H9 (cell line): ENCODE data around the gene GRIP1. TPM values are rescaled to one million over a fixed set of nuclear protein-coding genes. Genes with fewer than 3 reads are reported as not detected.

Experiments used
- DNase-seq: peaks from one replicate; pipeline ENCODE4 v3.0.0-alpha.2; 2017
- H2AFZ ChIP-seq: one replicate; pipeline ENCODE4 v1.6.1; 2013; ENCODE audit warnings: mild to moderate bottlenecking, low read length, control low read depth, moderate library complexity
- H2AK5ac ChIP-seq: 2 replicates; pipeline ENCODE4 v1.6.1; 2013; ENCODE audit warnings: low read length, control low read depth, mixed read lengths; ENCODE audit not compliant: insufficient read length
- H2BK120ac ChIP-seq: one replicate; pipeline ENCODE4 v1.6.1; 2013; ENCODE audit warnings: low read depth, mild to moderate bottlenecking, low read length, control low read depth, inconsistent platforms; ENCODE audit not compliant: poor library complexity, severe bottlenecking
- H2BK12ac ChIP-seq: 2 replicates; pipeline ENCODE4 v1.6.1; 2013; ENCODE audit warnings: low read length, control low read depth, mixed read lengths, low read depth; ENCODE audit not compliant: insufficient read length
- H2BK15ac ChIP-seq: 2 replicates; pipeline ENCODE4 v1.6.1; 2013; ENCODE audit warnings: low read depth, low read length, control low read depth
- H2BK20ac ChIP-seq: one replicate; pipeline ENCODE4 v1.6.1; 2013; ENCODE audit warnings: low read depth, mild to moderate bottlenecking, low read length, control low read depth, inconsistent platforms; ENCODE audit not compliant: poor library complexity, severe bottlenecking
- H2BK5ac ChIP-seq: 2 replicates; pipeline ENCODE4 v1.6.1; 2013; ENCODE audit warnings: low read length, control low read depth, mixed read lengths; ENCODE audit not compliant: insufficient read length
- H3K14ac ChIP-seq: 2 replicates; pipeline ENCODE4 v1.6.1; 2013; ENCODE audit warnings: low read length, control low read depth; ENCODE audit not compliant: insufficient read depth
- H3K18ac ChIP-seq: 2 replicates; pipeline ENCODE4 v1.6.1; 2013; ENCODE audit warnings: low read depth, mild to moderate bottlenecking, mixed read lengths, low read length, control low read depth; ENCODE audit not compliant: insufficient read length
- H3K23ac ChIP-seq: 2 replicates; pipeline ENCODE4 v1.6.1; 2013; ENCODE audit warnings: low read length, control low read depth, mixed read lengths, low read depth; ENCODE audit not compliant: insufficient read length
- H3K23me2 ChIP-seq: 2 replicates; pipeline ENCODE4 v1.6.1; 2013; ENCODE audit warnings: low read depth, mild to moderate bottlenecking, mixed read lengths, low read length, control low read depth; ENCODE audit not compliant: insufficient read length, poor library complexity, severe bottlenecking
- H3K27ac ChIP-seq: 2 replicates; pipeline ENCODE4 v1.5.1; 2013; ENCODE audit warnings: low read length, control low read depth, mixed read lengths, low read depth; ENCODE audit not compliant: insufficient read length
- H3K27me3 ChIP-seq: 2 replicates; pipeline ENCODE4 v1.6.1; 2013; ENCODE audit warnings: low read length, control low read depth, inconsistent platforms; ENCODE audit not compliant: insufficient read depth
- H3K4ac ChIP-seq: 2 replicates; pipeline ENCODE4 v1.6.1; 2013; ENCODE audit warnings: low read depth, mild to moderate bottlenecking, control low read depth, inconsistent platforms, low read length, moderate library complexity
- H3K4me1 ChIP-seq: 2 replicates; pipeline ENCODE4 v1.6.1; 2013; ENCODE audit warnings: low read length, control low read depth, inconsistent platforms; ENCODE audit not compliant: insufficient read depth
- H3K4me2 ChIP-seq: 2 replicates; pipeline ENCODE4 v1.6.1; 2013; ENCODE audit warnings: low read length, control low read depth, mixed read lengths; ENCODE audit not compliant: insufficient read length, insufficient read depth
- H3K56ac ChIP-seq: 2 replicates; pipeline ENCODE4 v1.6.1; 2013; ENCODE audit warnings: low read depth, mild to moderate bottlenecking, mixed read lengths, low read length, control low read depth; ENCODE audit not compliant: insufficient read length
- H3K79me1 ChIP-seq: 2 replicates; pipeline ENCODE4 v1.6.1; 2013; ENCODE audit warnings: low read depth, mild to moderate bottlenecking, moderate library complexity, low read length, control low read depth, inconsistent platforms; ENCODE audit not compliant: insufficient read depth, poor library complexity, severe bottlenecking
- H3K79me2 ChIP-seq: 2 replicates; pipeline ENCODE4 v1.6.1; 2013; ENCODE audit warnings: low read length, control low read depth, inconsistent platforms; ENCODE audit not compliant: insufficient read depth
- H3K9ac ChIP-seq: 2 replicates; pipeline ENCODE4 v1.6.1; 2013; ENCODE audit warnings: low read length, control low read depth, mixed read lengths; ENCODE audit not compliant: insufficient read length; ENCODE audit errors: extremely low read depth
- H3K9me3 ChIP-seq: one replicate; pipeline ENCODE4 v1.6.1; 2013; ENCODE audit warnings: low read depth, low read length, inconsistent platforms; ENCODE audit not compliant: control insufficient read depth
- H3T11ph ChIP-seq: one replicate; pipeline ENCODE4 v1.6.1; 2013; ENCODE audit warnings: mild to moderate bottlenecking, low read length, control low read depth, inconsistent platforms
- H4K20me1 ChIP-seq: one replicate; pipeline ENCODE4 v1.6.1; 2013; ENCODE audit not compliant: control insufficient read depth, insufficient read length, insufficient read depth
- H4K5ac ChIP-seq: 2 replicates; pipeline ENCODE4 v1.6.1; 2013; ENCODE audit warnings: low read depth, mild to moderate bottlenecking, mixed read lengths, low read length, control low read depth; ENCODE audit not compliant: insufficient read length
- H4K8ac ChIP-seq: replicated peaks from 2 replicates; pipeline ENCODE4 v1.6.1; 2013; ENCODE audit warnings: low read length, control low read depth, mixed read lengths, low read depth; ENCODE audit not compliant: insufficient read length
- H4K91ac ChIP-seq: 2 replicates; pipeline ENCODE4 v1.6.1; 2013; ENCODE audit warnings: low read depth, mild to moderate bottlenecking, moderate library complexity, mixed read lengths, low read length, control low read depth; ENCODE audit not compliant: insufficient read length
- H3K27ac Mint-ChIP-seq, 3 experiments: 2 replicates in 2 of 3; 3 replicates in 1 of 3; pipeline ENCODE4 v1.8.0; 2020 to 2021; ENCODE audit warnings: mixed read lengths in 3 of 3, mild to moderate bottlenecking in 1 of 3, moderate library complexity in 1 of 3
- H3K27me3 Mint-ChIP-seq: 2 replicates; pipeline ENCODE4 v1.8.0; 2021; ENCODE audit warnings: low read depth, mild to moderate bottlenecking, moderate library complexity, mixed read lengths
- H3K36me3 Mint-ChIP-seq, 3 experiments: 2 replicates in 2 of 3; 3 replicates in 1 of 3; pipeline ENCODE4 v1.8.0; 2020 to 2021; ENCODE audit warnings: low read depth in 3 of 3, mixed read lengths in 3 of 3; ENCODE audit not compliant: insufficient read depth in 1 of 3
- H3K4me1 Mint-ChIP-seq, 2 experiments: 2 replicates each; pipeline ENCODE4 v1.8.0; 2020; ENCODE audit warnings: mixed read lengths in 2 of 2
- H3K4me3 Mint-ChIP-seq, 2 experiments: 2 replicates in 1 of 2; 3 replicates in 1 of 2; pipeline ENCODE4 v1.8.0; 2020 to 2021; ENCODE audit warnings: mild to moderate bottlenecking in 2 of 2, mixed read lengths in 2 of 2, moderate library complexity in 1 of 2
- H3K9me3 Mint-ChIP-seq, 2 experiments: 2 replicates in 1 of 2; 3 replicates in 1 of 2; pipeline ENCODE4 v1.8.0; 2020; ENCODE audit warnings: mild to moderate bottlenecking in 2 of 2, mixed read lengths in 2 of 2, moderate library complexity in 1 of 2
- WGBS: extraction: QIAGEN DNeasy Blood & Tissue Kit; methylation state at CpG from one replicate; pipeline ENCODE4 v1.1.7; 2013; ENCODE audit warnings: missing lambda C conversion rate, low lambda C conversion rate, mixed read lengths; ENCODE audit not compliant: insufficient read length; ENCODE audit errors: extremely low coverage; 5-methylcytosine and 5-hydroxymethylcytosine counted together
- total RNA-seq: library from RNA; stranded (reverse); gene quantifications from 2 replicates; pipeline ENCODE4 v1.2.1, GENCODE V29; 2021
- TF ChIP-seq, protein P1 (sequence below): fragments of 200-600 bp; sonication (generic); conservative IDR thresholded peaks from 3 replicates; pipeline ENCODE4 v1.8.0; 2021; ENCODE audit warnings: antibody characterized with exemption, mild to moderate bottlenecking

The GRIP1 gene
- total RNA-seq, 1 experiment from 2014 or later, result 19.5 TPM

DNA sequence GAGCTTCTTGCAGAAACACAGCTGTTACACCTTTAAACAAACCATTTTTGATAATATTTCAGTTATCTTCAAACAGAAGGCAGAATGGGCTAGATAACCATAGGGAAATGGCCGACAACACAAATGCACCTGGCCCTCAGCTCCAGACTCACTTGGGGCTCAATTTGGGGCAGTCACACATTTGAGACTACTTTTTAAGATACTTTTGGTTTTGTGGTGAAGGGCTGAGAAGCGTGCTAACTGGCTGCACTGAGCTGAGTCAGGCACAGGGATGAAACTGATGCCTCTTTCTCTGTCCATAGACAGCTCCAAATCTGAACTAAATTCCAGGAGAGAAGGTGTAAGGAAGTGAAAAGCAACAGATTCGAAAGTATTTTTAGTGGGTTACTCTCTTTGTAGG lies 18.5 kb upstream of the GRIP1 start:
- no peak for DNase-seq
- Histone ChIP-seq H4K20me1 (no peaks in the 10 kb centered on the region), H2BK15ac (no peak overlapping the region), H2BK120ac (no peak overlapping the region), H3K9ac (no peak overlapping the region), H3K4me2 (no peak overlapping the region), H2BK20ac (no peak overlapping the region), H3K56ac (no peak overlapping the region), H3K27ac (no peak overlapping the region), H3K14ac (no peak overlapping the region), H3K4me1 (peaks cover 3% of the 10 kb centered on the region; the same call in 1 of the 2 replicates), H4K5ac (no peak overlapping the region), H3T11ph (no peak overlapping the region), H2AK5ac (no peak overlapping the region), H3K27me3 (no peaks in the 10 kb centered on the region), H3K79me2 (no peaks in the 10 kb centered on the region), H3K4ac (no peak overlapping the region), H4K91ac (no peak overlapping the region), H3K23me2 (no peaks in the 10 kb centered on the region), H3K23ac (no peak overlapping the region), H4K8ac (no peak overlapping the region), H2BK12ac (no peak overlapping the region), H3K9me3 (no peaks in the 10 kb centered on the region), H2AFZ (no peak overlapping the region), H3K18ac (no peak overlapping the region), H2BK5ac (no peak overlapping the region), H3K79me1 (no peaks in the 10 kb centered on the region)
- Mint-ChIP-seq H3K4me3 (no peak overlapping the region), H3K36me3 (no peaks in the 10 kb centered on the region), H3K9me3 (no peaks in the 10 kb centered on the region), H3K27me3 (no peaks in the 10 kb centered on the region), H3K27ac (no peak overlapping the region), H3K4me1 (peaks cover 6 to 8% of the 10 kb centered on the region in 2 experiments)
- TF ChIP-seq, protein P1, sequence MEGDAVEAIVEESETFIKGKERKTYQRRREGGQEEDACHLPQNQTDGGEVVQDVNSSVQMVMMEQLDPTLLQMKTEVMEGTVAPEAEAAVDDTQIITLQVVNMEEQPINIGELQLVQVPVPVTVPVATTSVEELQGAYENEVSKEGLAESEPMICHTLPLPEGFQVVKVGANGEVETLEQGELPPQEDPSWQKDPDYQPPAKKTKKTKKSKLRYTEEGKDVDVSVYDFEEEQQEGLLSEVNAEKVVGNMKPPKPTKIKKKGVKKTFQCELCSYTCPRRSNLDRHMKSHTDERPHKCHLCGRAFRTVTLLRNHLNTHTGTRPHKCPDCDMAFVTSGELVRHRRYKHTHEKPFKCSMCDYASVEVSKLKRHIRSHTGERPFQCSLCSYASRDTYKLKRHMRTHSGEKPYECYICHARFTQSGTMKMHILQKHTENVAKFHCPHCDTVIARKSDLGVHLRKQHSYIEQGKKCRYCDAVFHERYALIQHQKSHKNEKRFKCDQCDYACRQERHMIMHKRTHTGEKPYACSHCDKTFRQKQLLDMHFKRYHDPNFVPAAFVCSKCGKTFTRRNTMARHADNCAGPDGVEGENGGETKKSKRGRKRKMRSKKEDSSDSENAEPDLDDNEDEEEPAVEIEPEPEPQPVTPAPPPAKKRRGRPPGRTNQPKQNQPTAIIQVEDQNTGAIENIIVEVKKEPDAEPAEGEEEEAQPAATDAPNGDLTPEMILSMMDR, result no peak
- WGBS, result no CpG with 5 or more reads among the region's 3 CpGs
